RKO (cell line): Measurements from ENCODE around the gene RRP12.

Source experiments
- DNase-seq: peaks from one replicate; pipeline ENCODE4 v3.0.0-alpha.2; 2016; ENCODE audit warnings: low spot score

Gene RRP12

DNA sequence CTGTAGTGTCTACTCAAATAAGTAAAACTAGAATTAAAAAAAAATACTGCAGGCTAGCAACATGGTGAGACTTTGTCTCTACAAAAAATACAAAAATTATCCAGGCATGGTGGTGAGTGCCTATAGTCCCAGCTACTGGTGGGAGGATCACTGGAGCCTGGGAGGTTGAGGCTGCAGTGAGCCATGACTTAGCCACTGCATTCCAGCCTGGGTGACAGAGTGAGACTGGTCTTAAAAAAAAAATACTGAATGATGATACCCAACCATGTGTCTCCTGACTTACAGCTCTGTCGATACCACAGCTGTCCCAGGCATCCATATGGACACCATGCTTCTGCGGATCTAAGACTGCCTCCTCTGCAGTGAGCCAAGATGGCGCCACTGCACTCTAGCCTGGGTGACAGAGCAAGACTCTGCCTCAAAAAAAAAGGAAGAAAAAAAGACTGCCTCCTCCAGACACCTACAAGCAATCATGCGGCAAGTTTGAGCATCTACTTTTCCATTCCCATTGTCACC, 90.0 kb downstream of the RRP12 start:
- no peak for DNase-seq

GRCh38 chr10:97307866-97308780, 93.0 kb downstream of the RRP12 start:
- no peak for DNase-seq

DNA sequence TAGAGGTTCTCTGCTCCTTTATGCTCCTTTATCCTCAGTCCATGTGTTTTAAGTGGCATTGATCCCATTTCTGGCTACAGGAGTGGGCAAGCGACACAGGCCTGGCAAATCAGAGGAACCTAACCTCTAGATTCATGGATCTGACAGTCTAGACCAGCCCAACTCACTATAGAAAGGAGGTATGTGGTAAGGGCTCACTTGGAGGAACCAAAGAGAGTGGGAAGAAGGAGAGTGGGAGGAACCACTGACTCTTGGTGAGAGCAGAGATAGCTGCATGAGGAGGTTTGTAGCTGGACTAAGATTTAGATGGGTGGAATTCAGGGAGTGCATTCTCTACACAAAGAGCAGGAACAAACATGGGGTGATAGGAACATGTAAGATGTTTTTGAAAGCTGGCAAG, 93.7 kb downstream of the RRP12 start:
- DNase-seq = no peak
